Neutrophil (primary cell): ENCODE results near the gene STT3B.
A peak's percentile ranks its signal among the peaks of the same experiment; 100 is the strongest.

ENCODE experiments used
- H3K27ac ChIP-seq: fragments of 200-600 bp; sonication (generic); 2 replicates; pipeline ENCODE4 v1.5.1; 2016; ENCODE audit warnings: mild to moderate bottlenecking, moderate library complexity
- H3K27me3 ChIP-seq: fragments of 200-600 bp; sonication (generic); 2 replicates; pipeline ENCODE4 v1.6.0; 2016; ENCODE audit warnings: mild to moderate bottlenecking
- H3K36me3 ChIP-seq: fragments of 200-600 bp; sonication (generic); 2 replicates; pipeline ENCODE4 v1.5.1; 2017
- H3K4me1 ChIP-seq, 2 experiments: fragments of 200-600 bp in 1 of 2; sonication (generic) in 1 of 2; 1 replicate in 1 of 2; 2 replicates in 1 of 2; pipeline versions ENCODE4 v1.5.1 to v1.6.1; 2013 to 2016; ENCODE audit warnings: low read depth in 1 of 2, low read length in 1 of 2, mild to moderate bottlenecking in 1 of 2, moderate library complexity in 1 of 2; ENCODE audit not compliant: control insufficient read depth in 1 of 2, insufficient read depth in 1 of 2
- H3K4me3 ChIP-seq, 2 experiments: fragments of 200-600 bp in 1 of 2; sonication (generic) in 1 of 2; 1 replicate in 1 of 2; 2 replicates in 1 of 2; pipeline ENCODE4 v1.5.1; 2013 to 2016; ENCODE audit warnings: low read depth in 1 of 2, low read length in 1 of 2, mild to moderate bottlenecking in 1 of 2, moderate library complexity in 1 of 2
- H3K9me3 ChIP-seq: fragments of 200-600 bp; sonication (generic); 2 replicates; pipeline ENCODE4 v1.5.1; 2016
- TF ChIP-seq, protein P1 (sequence below): fragments of 200-600 bp; sonication (generic); IDR thresholded peaks from 2 replicates; pipeline ENCODE4 v1.5.1; 2016; ENCODE audit warnings: antibody characterized with exemption

Gene STT3B

DNA sequence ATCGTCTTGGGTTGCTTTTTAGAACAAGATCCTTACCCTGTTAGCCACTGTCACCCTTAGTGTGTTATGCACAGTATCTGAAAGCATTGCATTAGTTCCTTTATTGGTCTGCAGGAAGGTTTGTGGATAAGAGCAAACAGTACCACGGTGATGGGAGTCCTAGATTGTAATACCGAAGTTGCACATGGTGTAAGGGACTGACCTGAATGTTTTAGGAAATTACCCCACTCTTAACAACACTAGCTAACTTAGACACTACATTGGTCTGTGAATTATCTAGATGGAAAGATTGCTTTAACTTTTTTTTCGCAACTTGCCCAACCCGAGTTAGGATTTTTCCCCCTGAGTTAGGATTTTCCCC, 1.3 kb downstream of the STT3B start:
- Histone ChIP-seq H3K4me1 (peaks cover 51 to 52% of the 10 kb centered on the region in 2 experiments), H3K36me3 (no peaks in the 10 kb centered on the region), H3K4me3 (peak overlapping the region; percentile 95 to 96), H3K27me3 (no peaks in the 10 kb centered on the region), H3K27ac (peak overlapping the region; percentile 93), H3K9me3 (no peaks in the 10 kb centered on the region)
- TF ChIP-seq, protein P1, sequence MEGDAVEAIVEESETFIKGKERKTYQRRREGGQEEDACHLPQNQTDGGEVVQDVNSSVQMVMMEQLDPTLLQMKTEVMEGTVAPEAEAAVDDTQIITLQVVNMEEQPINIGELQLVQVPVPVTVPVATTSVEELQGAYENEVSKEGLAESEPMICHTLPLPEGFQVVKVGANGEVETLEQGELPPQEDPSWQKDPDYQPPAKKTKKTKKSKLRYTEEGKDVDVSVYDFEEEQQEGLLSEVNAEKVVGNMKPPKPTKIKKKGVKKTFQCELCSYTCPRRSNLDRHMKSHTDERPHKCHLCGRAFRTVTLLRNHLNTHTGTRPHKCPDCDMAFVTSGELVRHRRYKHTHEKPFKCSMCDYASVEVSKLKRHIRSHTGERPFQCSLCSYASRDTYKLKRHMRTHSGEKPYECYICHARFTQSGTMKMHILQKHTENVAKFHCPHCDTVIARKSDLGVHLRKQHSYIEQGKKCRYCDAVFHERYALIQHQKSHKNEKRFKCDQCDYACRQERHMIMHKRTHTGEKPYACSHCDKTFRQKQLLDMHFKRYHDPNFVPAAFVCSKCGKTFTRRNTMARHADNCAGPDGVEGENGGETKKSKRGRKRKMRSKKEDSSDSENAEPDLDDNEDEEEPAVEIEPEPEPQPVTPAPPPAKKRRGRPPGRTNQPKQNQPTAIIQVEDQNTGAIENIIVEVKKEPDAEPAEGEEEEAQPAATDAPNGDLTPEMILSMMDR: no peak

DNA sequence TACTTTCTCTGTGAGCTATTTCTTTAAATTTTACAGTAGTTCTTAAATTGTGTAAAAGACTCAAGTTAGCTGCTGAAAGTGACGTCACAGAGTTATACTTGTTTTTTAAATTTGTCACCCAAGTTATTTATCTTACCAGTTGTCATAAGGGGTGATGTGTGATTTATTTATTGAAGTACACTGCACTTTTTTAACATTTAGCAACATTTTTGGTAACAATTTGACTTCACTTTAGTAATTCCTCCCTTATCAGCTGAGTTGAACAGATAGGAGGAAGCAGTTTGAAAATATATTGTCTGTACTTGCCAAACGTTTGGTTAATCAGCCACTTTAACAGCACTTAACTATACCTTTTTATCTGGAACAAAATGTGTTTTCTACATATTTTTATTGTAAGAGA, 3.8 kb downstream of the STT3B start:
- no peaks in the 10 kb centered on the region for H3K9me3 ChIP-seq
- H3K27ac ChIP-seq: peak overlapping the region; percentile 53
- H3K27me3 ChIP-seq: no peaks in the 10 kb centered on the region
- TF ChIP-seq, protein P1: no peak
- peaks cover 59% of the 10 kb centered on the region in 2 experiments for H3K4me1 ChIP-seq
- no peaks in the 10 kb centered on the region for H3K36me3 ChIP-seq
- H3K4me3 ChIP-seq: no peak overlapping the region

DNA sequence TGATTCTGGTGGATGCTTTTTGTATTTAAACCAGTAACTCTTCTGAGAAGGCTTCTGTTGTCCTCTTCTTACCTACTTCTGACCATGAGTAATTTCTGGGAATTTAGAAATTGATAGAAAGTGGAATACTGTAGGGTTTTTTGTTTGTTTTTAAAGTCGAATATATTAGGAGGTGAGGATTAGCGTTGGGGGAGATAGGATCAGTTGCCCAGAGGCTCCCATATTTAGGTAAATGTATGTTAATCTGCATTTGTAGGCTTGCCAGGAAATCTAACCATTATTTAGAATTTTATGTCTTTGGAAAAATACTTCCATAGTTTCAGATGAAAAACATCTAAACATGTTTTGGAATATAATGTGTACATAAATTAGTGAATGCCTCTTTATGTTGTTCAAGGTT, 6.1 kb downstream of the STT3B start:
- Histone ChIP-seq H3K4me3 (no peak overlapping the region), H3K9me3 (no peaks in the 10 kb centered on the region), H3K27ac (no peak overlapping the region), H3K4me1 (peaks cover 77 to 82% of the 10 kb centered on the region in 2 experiments), H3K36me3 (no peaks in the 10 kb centered on the region), H3K27me3 (no peaks in the 10 kb centered on the region)
- TF ChIP-seq, protein P1: no peak

DNA sequence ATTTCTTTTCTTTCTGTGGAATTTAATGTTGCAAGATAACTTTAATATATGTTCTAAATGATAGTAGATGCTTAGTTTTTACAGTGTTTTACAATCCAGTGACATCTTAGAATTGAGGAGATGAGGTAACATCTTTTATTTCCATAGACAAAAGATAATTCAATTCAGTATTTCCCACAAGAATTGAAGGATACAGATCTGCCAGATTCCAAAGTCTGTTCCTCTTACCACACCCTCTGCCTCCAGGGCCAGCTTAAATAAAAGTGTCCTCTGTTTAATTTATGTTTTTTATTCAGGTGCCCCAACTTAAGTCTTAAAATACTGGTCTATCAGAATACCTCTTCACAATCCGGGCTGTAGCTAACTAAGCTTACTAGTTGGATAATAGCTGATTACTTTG, 6.5 kb downstream of the STT3B start:
- Histone ChIP-seq H3K36me3 (no peaks in the 10 kb centered on the region), H3K27ac (peak overlapping the region; percentile 74), H3K4me3 (no peak overlapping the region), H3K9me3 (no peaks in the 10 kb centered on the region), H3K4me1 (peaks cover 77 to 83% of the 10 kb centered on the region in 2 experiments), H3K27me3 (no peaks in the 10 kb centered on the region)
- TF ChIP-seq, protein P1: no peak

DNA sequence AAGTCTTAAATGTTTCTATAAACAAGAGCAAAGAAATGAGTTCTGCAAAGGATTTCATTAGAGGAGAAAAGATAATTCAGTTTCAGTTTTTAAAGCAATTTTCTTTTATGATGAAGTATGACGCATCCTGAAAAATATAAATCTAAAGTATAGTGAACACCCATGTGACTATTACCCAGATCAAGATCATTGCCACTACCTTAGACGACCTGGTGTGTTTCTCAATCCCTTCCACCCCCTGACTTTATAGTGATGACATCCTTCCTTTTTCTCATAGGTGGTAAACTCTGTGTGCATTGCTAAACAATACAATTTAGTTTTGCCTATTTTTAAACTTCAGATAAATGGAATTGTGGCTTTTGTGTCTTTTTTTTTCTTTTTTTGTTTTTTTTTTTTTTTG, 8.4 kb downstream of the STT3B start:
- H3K36me3 ChIP-seq: no peaks in the 10 kb centered on the region
- H3K4me3 ChIP-seq: peak overlapping the region in 1 of 2 experiments; percentile 19
- TF ChIP-seq, protein P1: no peak
- H3K9me3 ChIP-seq: no peaks in the 10 kb centered on the region
- no peaks in the 10 kb centered on the region for H3K27me3 ChIP-seq
- H3K27ac ChIP-seq: peak overlapping the region; percentile 74
- H3K4me1 ChIP-seq: peaks cover 77 to 83% of the 10 kb centered on the region in 2 experiments

DNA sequence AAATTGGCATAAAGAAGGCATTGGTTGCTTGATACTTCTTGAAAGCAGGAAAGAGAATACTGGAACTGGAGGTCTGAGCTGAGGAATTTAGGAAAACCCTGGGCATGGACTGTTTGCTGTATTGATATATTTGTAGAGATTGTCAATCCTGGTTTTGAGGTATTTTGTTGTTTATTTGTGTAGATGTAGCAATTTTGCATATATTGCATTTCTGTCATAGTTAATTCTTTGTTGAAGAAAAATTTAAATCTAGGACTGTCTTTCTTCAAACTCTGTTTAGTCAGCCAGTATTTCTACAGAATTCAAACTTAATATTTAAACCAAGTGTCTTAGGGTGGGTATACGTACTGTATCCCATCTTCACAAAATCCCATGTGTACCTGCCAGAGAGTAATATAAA, 9.5 kb downstream of the STT3B start:
- peak overlapping the region; percentile 74 for H3K27ac ChIP-seq
- H3K27me3 ChIP-seq: no peaks in the 10 kb centered on the region
- no peaks in the 10 kb centered on the region for H3K36me3 ChIP-seq
- H3K9me3 ChIP-seq: no peaks in the 10 kb centered on the region
- no peak overlapping the region for H3K4me3 ChIP-seq
- H3K4me1 ChIP-seq: peaks cover 79 to 83% of the 10 kb centered on the region in 2 experiments
- TF ChIP-seq, protein P1: no peak
